HG03469 (cell line): Measurements from ENCODE around the gene RASGRF2.
"Not testable (repeated sequence)": the region's sequence is repeated elsewhere in the genome, so short reads cannot be mapped to it uniquely, and the experiment has no call there.

Experiments used
- ATAC-seq: cut with Tn5 transposase; IDR thresholded peaks from one replicate; pipeline ENCODE4 v1.9.1; 2021; ENCODE audit warnings: mild to moderate bottlenecking, moderate library complexity, moderate number of reproducible peaks; ENCODE audit not compliant: unreplicated experiment

The RASGRF2 gene

DNA sequence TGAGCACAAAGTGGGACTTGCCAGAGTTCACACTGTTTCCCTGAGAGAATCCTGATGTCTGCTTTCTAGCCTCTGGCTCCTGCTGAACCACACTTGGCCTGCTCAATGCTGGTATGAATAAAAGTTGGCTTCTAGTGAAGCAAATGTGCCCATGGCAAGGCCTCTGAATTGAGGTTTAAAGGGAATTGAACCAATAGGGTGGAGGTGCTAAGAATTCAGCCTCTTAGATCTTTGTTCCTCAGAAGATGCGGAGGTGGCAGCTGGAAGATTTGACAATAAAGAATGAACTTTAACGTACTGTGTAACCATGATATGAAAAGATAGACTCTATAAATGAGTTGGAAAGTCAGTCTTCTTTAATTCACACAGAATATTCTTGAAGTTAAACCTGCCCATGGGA, 57.2 kb downstream of the RASGRF2 start:
- no peak for ATAC-seq

GRCh38 chr5:81018608-81019007, 58.4 kb downstream of the RASGRF2 start:
- not testable (repeated sequence) for ATAC-seq

- no peak for ATAC-seq
Observed at GRCh38 chr5:81019748-81020147, 59.6 kb downstream of the RASGRF2 start.

- ATAC-seq, result no peak
Observed at GRCh38 chr5:81020478-81021167, 60.5 kb downstream of the RASGRF2 start.

DNA sequence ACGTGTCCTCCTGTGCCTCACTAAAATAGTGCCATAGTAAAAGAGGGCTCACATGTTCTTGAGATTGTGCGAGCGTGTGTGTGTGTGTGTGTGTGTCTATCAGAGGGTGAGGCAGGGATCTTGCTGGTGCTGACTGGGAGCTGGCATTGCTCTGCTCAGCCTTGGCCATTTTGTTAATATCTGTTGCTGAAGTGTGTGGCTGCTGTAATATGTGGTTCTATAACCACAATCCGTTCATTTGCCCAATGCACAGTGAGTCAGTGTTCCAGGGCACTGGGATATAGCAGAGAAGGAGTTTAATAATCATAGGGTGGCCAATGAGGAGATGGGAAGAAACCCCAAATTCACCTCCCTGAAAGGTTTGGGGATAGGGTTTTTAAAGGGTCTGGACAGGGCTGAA, 61.3 kb downstream of the RASGRF2 start:
- no peak for ATAC-seq

- no peak for ATAC-seq
Observed at GRCh38 chr5:81021951-81022687, 62.0 kb downstream of the RASGRF2 start.

DNA sequence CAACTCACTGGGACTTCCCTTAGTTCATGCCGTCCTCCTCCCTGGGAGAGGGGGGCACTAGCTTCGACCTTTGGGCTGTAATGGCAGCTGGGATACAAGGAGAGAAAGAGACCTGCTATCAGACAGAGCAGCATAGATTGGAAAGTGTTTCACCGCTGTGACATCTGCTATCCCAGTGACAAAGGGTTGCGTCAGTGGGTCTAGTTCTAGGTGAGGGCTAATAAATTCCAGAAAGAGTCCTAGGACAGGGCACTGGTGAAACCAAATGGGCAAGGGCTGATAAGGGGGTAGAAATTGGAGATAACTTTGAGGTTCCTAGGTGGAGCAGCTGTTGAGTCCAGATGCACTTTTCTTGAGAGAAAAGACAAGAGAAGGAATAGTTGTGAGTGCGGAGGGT, 62.5 kb downstream of the RASGRF2 start:
- ATAC-seq, result no peak

GRCh38 chr5:81023261-81023970, 63.3 kb downstream of the RASGRF2 start:
- ATAC-seq, result no peak

- no peak for ATAC-seq
Observed at GRCh38 chr5:81027481-81028058, 67.4 kb downstream of the RASGRF2 start.

- ATAC-seq, result not testable (repeated sequence)
Observed at GRCh38 chr5:81028888-81029287, 68.7 kb downstream of the RASGRF2 start.

- ATAC-seq, result not testable (repeated sequence)
Observed at GRCh38 chr5:81029736-81030135, 69.6 kb downstream of the RASGRF2 start.

- ATAC-seq, result not testable (repeated sequence)
Observed at GRCh38 chr5:81030236-81031034, 70.3 kb downstream of the RASGRF2 start.

- no peak for ATAC-seq
Observed at GRCh38 chr5:81035522-81035921, 75.4 kb downstream of the RASGRF2 start.

DNA sequence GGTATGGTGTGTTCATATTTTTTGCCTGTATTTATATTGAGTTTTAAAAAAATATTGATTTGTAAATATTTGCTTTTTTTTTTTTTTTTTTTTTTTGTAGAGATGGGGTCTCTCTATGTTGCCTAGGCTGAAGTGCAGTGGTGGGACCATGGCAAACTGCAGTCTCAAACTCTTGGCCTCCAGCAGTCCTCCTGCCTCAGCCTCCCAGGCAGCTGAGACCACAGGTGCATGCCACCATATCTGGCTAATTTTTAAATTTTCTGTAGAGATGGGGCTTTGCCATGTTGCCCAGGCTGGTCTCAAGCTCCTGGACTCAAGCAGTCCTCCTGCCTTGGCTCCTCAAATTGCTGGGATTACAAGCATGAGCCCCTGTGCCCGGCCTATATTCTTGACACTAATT, 78.3 kb downstream of the RASGRF2 start:
- ATAC-seq, result no peak

DNA sequence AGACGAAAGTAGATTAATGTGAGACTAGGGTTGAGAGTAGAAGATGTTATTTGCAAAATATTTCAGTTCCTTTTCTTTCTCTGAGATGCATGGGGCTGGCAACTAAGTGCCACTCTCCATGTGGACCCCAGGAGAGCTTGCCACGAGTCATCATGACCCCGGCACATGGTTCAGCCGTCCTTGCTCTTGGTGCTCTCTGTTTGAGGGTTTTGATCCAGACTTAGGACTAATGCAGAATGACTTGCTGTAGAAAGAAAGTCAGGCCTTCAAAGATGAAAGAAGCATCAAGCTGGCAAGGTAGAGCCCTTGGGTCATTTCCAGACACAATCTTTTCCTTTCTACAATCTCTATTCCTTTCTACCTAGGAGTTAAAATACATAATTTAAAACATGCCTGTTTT, 84.7 kb downstream of the RASGRF2 start:
- ATAC-seq, result no peak

DNA sequence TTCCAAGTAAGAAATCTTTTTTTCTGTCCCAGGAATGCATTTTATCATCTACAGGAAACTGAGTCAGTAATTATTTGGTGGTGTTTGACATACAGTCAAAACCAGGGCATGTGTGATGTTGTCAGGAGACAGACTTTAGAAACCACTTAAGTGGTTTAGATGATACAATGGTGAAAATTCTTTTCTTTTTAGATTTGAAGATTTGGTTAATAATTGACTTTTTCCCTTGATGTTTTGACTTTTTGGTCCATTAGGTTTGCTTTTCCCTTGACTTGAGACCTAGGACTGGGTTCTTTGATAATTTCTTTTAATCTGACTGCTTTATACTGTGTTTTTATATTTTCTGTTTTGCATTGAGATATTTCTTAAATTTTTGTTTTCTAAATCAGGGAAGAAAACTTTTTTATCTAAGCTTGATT, 85.2 kb downstream of the RASGRF2 start:
- ATAC-seq, result no peak

- no peak for ATAC-seq
Observed at GRCh38 chr5:81046041-81046440, 85.9 kb downstream of the RASGRF2 start.

- ATAC-seq, result no peak
Observed at GRCh38 chr5:81052325-81052724, 92.2 kb downstream of the RASGRF2 start.

GRCh38 chr5:81053282-81053681, 93.1 kb downstream of the RASGRF2 start:
- ATAC-seq, result not testable (repeated sequence)

DNA sequence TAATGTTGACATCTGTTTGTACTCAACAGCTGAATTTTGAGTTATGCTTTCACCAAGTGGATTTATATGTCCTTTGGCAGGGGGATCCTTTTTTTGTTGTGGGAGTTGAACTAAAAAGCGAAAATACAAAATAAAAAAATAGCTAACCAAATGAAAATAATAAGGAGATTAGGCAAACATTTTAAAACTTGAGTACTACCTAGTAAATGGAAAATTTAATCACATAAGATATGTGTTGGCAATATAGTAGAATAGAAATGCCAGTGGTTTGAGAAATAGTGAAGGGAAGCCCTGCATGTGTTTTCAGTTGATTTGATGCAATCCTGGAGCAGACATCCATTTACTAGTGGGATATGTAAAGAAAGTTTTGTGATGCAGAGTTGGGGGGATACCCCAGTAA, 98.0 kb downstream of the RASGRF2 start:
- ATAC-seq, result no peak

- ATAC-seq, result no peak
Observed at GRCh38 chr5:81065492-81065891, 105.3 kb downstream of the RASGRF2 start.
